K562 (cell line): ENCODE measurements around the gene HSD11B1L. TPM values are rescaled to one million over a fixed set of nuclear protein-coding genes. Genes with fewer than 3 reads are reported as not detected.
A peak's percentile ranks its signal among the peaks of the same experiment; 100 is the strongest.

Experiments used
- AFF1 ChIP-seq, 2 experiments: fragments of 450-650 bp; IDR thresholded peaks; 2 replicates each; pipeline ENCODE4 v1.6.1; 2018; ENCODE audit warnings: mild to moderate bottlenecking in 2 of 2, low read depth in 1 of 2; ENCODE audit not compliant: partially characterized antibody in 2 of 2
- BACH1 ChIP-seq: fragments of 200-800 bp; sonication (Bioruptor generic); IDR thresholded peaks from 2 replicates; pipeline ENCODE4 v1.6.1; 2016; ENCODE audit warnings: missing genetic modification characterization, missing compliant biosample characterization
- BMI1 ChIP-seq: fragments of 150-350 bp; IDR thresholded peaks from 2 replicates; pipeline ENCODE4 v1.6.1; 2014; ENCODE audit warnings: low read length
- BRF1 ChIP-seq: IDR thresholded peaks from 3 replicates; pipeline ENCODE4 v1.6.1; 2011; ENCODE audit warnings: borderline replicate concordance, mild to moderate bottlenecking; ENCODE audit not compliant: insufficient read length; ENCODE audit errors: extremely low read depth
- CAMTA2 ChIP-seq: fragments of 250-450 bp; sonication (Bioruptor Pico); conservative IDR thresholded peaks from 2 replicates; pipeline ENCODE4 v1.5.1; 2022
- E4F1 ChIP-seq: fragments of 250-450 bp; sonication (Bioruptor Pico); IDR thresholded peaks from 2 replicates; pipeline ENCODE4 v1.5.0; 2021; ENCODE audit warnings: mild to moderate bottlenecking, borderline replicate concordance
- HINFP ChIP-seq: fragments of 450-650 bp; conservative IDR thresholded peaks from 2 replicates; pipeline ENCODE4 v1.6.1; 2016; ENCODE audit warnings: missing genetic modification characterization, low read depth, mild to moderate bottlenecking, control low read depth, missing compliant biosample characterization
- MBD2 ChIP-seq: sonication (generic); IDR thresholded peaks from 2 replicates; pipeline ENCODE4 v1.6.1; 2016; ENCODE audit warnings: low read depth, borderline replicate concordance
- MLX ChIP-seq, 2 experiments: fragments of 450-650 bp in 1 of 2; sonication (generic) in 1 of 2; formaldehyde crosslinking; conservative IDR thresholded peaks; 2 replicates each; pipeline versions ENCODE4 v1.4.0 to v1.8.1; 2020 to 2022; ENCODE audit warnings: mild to moderate bottlenecking in 1 of 2, missing genetic modification reagents in 1 of 2
- SP1 ChIP-seq: sonication (generic); formaldehyde crosslinking; IDR thresholded peaks from 2 replicates; pipeline ENCODE4 v1.8.1; 2022; ENCODE audit warnings: mild to moderate bottlenecking, missing genetic modification reagents
- TFE3 ChIP-seq: fragments of 450-650 bp; formaldehyde crosslinking; IDR thresholded peaks from 2 replicates; pipeline ENCODE4 v1.4.0; 2020; ENCODE audit warnings: mild to moderate bottlenecking, mixed read lengths
- ZBTB5 ChIP-seq: fragments of 450-650 bp; IDR thresholded peaks from 2 replicates; pipeline ENCODE4 v1.6.1; 2017; ENCODE audit warnings: antibody characterized with exemption
- ZNF24 ChIP-seq: fragments of 450-650 bp; IDR thresholded peaks from 2 replicates; pipeline ENCODE4 v1.6.1; 2016
- polyA plus RNA-seq, 8 experiments: library from polyadenylated mRNA; depleted of rRNA in 4 of 8; stranded (reverse) in 5 of 8; unstranded in 3 of 8; fragments of >200 nt; fragmentation: Nextera tagmentation in 2 of 8; fragmentation: Illumina TruSeq in 1 of 8; extraction: Ambion mirVana in 2 of 8; extraction: Trizol in 1 of 8; gene quantifications; 2 replicates each; pipeline versions ENCODE4 v1.2.1 to v1.2.3, GENCODE V29; 2011 to 2014; ENCODE audit warnings: inconsistent platforms in 1 of 8, missing spikeins in 1 of 8
- total RNA-seq, 7 experiments: library from RNA; depleted of rRNA in 6 of 7; stranded (reverse); fragments of >200 nt in 6 of 7; fragmentation: Illumina TruSeq in 2 of 7; extraction: Trizol in 2 of 7; gene quantifications; 2 replicates each; pipeline versions ENCODE4 v1.2.1 to v1.2.3, GENCODE V29; 2011 to 2021; ENCODE audit warnings: low replicate concordance in 1 of 7

Gene HSD11B1L
- total and polyA plus RNA-seq, 9 of the 15 experiments (the other 6 are each of a cell fraction or from before 2014, with no cell fraction given), result 0.31 to 7.7 (median 2.3) TPM

GRCh38 chr19:5680437-5681368, at the start of gene HSD11B1L, which contains the start of gene MICOS13 (continued):
- peak in 1 of 2 experiments; percentile 99 for TF ChIP-seq AFF1 (IDR thresholded peaks at IDR 0.05; ENCODE audit: low read depth in 1 of 2, partially characterized antibody in 2 of 2)
- TF ChIP-seq MLX (CRISPR knock-in tag; conservative IDR thresholded peaks at IDR 0.05), result peak in 1 of 2 experiments; percentile 88; a peak in 1 of 4 replicates
- peak; percentile 95 for TF ChIP-seq BMI1
- no peak for TF ChIP-seq HINFP (tag)
- TF ChIP-seq BRF1, result no peak
- peak; percentile 82 for TF ChIP-seq SP1 (CRISPR knock-in tag)
- peak; percentile 99 for TF ChIP-seq TFE3 (CRISPR knock-in tag)
- peak; percentile 94 for TF ChIP-seq MBD2
- no peak for TF ChIP-seq E4F1 (CRISPR knock-in tag)
- no peak for TF ChIP-seq CAMTA2
- no peak for TF ChIP-seq ZBTB5
- TF ChIP-seq ZNF24, result no peak
- TF ChIP-seq BACH1 (tag), result peak; percentile 34; the same call in 1 of the 2 replicates
